Testis (tissue), 3 donors: ENCODE data around the gene CMYA5. TPM values are rescaled to one million over a fixed set of nuclear protein-coding genes. Genes with fewer than 3 reads are reported as not detected.

Source experiments
- DNase-seq: peaks from one replicate; pipeline ENCODE4 v3.0.0-alpha.2; 2019
- H3K27ac ChIP-seq, 2 donors: fragments of 200-600 bp; sonication (generic); one replicate each; pipeline ENCODE4 v1.5.1; 2019
- H3K27me3 ChIP-seq: fragments of 200-600 bp; sonication (generic); one replicate; pipeline ENCODE4 v1.5.1; 2019
- H3K36me3 ChIP-seq: fragments of 200-600 bp; sonication (generic); one replicate; pipeline ENCODE4 v1.5.1; 2017; ENCODE audit warnings: low read depth; ENCODE audit errors: missing control alignments
- H3K4me1 ChIP-seq: fragments of 200-600 bp; sonication (generic); one replicate; pipeline ENCODE4 v1.5.1; 2019
- H3K4me3 ChIP-seq, 2 donors: fragments of 200-600 bp; sonication (generic); one replicate each; pipeline ENCODE4 v1.5.1; 2017 to 2019
- H3K9me3 ChIP-seq: fragments of 200-600 bp; sonication (generic); one replicate; pipeline ENCODE4 v1.5.1; 2017
- POLR2A ChIP-seq: fragments of 450-650 bp; IDR thresholded peaks from one replicate; pipeline ENCODE4 v1.6.1; 2017; ENCODE audit warnings: antibody characterized with exemption, mild to moderate bottlenecking, moderate library complexity
- WGBS, 2 donors: methylation state at CpG; one replicate each; pipeline ENCODE4 v1.1.5; 2018; 5-methylcytosine and 5-hydroxymethylcytosine counted together
- intact Hi-C: fragments of 100-400 bp; cut with DNase I; formaldehyde crosslinking; loops from one replicate; pipeline ENCODE4 v1.15.1; 2023; ENCODE audit warnings: low total_unique reads
- polyA plus RNA-seq: library from polyadenylated mRNA; stranded (reverse); fragments of 350-450 nt; fragmentation: Illumina TruSeq; extraction: RNeasy Lipid Tissue Mini Kit (QIAGEN cat#74804); gene quantifications from one replicate; pipeline ENCODE4 v1.2.3, GENCODE V29; 2014; ENCODE audit warnings: low read depth, low replicate concordance; ENCODE audit not compliant: insufficient read depth
- total RNA-seq, 2 donors: library from RNA; depleted of rRNA; stranded (reverse); fragments of >200 nt; gene quantifications; one replicate each; pipeline ENCODE4 v1.2.3, GENCODE V29; 2016
- TF ChIP-seq, protein P1 (sequence below), 3 experiments: fragments of 450-650 bp in 2 of 3; fragments of 200-600 bp in 1 of 3; sonication (generic) in 1 of 3; IDR thresholded peaks; one replicate each; pipeline ENCODE4 v1.5.1; 2016 to 2019; ENCODE audit warnings: antibody characterized with exemption in 3 of 3, mild to moderate bottlenecking in 2 of 3, moderate library complexity in 1 of 3

The CMYA5 gene
- total and polyA plus RNA-seq, 3 donors from 2014 or later: 2.7 to 33.8 (median 27.3) TPM

DNA sequence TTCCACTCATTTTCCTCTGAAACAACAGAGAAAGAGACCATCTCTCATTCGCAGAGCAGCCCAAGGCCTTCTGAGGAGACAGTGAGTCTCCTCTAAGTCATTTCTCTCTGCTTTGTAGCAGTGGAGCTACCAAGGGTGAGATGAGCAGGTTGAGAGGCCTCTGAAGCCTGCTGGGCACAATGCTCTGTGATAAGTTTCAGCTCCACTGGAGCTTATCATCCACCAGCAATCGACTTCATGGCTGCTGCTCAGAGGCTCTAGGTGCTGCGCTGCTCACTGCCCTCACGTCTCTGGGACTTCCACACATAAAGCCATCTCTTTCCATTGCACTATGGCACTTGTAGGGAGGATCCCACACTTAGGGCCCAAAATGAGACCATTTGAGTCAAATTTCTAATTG, 96.3 kb downstream of the CMYA5 start:
- Histone ChIP-seq H3K36me3 (no peaks in the 10 kb centered on the region), H3K4me3 (no peak overlapping the region), H3K27ac (no peak overlapping the region), H3K4me1 (no peaks in the 10 kb centered on the region), H3K9me3 (no peaks in the 10 kb centered on the region), H3K27me3 (no peaks in the 10 kb centered on the region)
- WGBS, 2 donors: 89 to 96% methylated on average over 4 of the region's 4 CpGs
- TF ChIP-seq, protein P1, sequence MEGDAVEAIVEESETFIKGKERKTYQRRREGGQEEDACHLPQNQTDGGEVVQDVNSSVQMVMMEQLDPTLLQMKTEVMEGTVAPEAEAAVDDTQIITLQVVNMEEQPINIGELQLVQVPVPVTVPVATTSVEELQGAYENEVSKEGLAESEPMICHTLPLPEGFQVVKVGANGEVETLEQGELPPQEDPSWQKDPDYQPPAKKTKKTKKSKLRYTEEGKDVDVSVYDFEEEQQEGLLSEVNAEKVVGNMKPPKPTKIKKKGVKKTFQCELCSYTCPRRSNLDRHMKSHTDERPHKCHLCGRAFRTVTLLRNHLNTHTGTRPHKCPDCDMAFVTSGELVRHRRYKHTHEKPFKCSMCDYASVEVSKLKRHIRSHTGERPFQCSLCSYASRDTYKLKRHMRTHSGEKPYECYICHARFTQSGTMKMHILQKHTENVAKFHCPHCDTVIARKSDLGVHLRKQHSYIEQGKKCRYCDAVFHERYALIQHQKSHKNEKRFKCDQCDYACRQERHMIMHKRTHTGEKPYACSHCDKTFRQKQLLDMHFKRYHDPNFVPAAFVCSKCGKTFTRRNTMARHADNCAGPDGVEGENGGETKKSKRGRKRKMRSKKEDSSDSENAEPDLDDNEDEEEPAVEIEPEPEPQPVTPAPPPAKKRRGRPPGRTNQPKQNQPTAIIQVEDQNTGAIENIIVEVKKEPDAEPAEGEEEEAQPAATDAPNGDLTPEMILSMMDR (IDR thresholded peaks at IDR 0.05): no peak
- TF ChIP-seq POLR2A: no peak
- intact Hi-C loops: no loop called here
- DNase-seq: no peak

DNA sequence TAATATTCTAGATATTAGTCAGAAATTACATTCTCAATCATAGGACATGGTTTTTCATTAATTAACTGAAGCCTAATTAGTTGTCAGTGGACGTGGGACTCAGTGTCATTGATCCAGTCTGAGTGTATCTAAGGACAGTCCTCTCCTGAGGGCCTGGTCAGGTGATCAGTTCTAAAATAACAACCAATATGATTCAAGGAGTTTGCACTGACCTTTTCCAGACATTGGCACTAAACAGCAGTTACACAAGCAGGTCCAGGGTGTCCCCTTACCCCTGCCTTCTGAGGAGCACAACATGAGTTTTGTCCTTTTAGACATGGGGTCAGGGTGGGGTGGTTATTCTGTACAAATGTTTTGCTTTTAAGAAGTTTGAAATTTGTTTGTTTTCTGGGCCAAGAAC, 97.8 kb downstream of the CMYA5 start:
- intact Hi-C loops: no loop called here
- Histone ChIP-seq H3K27ac (no peak overlapping the region), H3K36me3 (no peaks in the 10 kb centered on the region), H3K27me3 (no peaks in the 10 kb centered on the region), H3K4me3 (no peak overlapping the region), H3K4me1 (no peaks in the 10 kb centered on the region), H3K9me3 (no peaks in the 10 kb centered on the region)
- 66 to 82% methylated on average over 1 of the region's 1 CpG for whole genome bisulfite sequencing, 2 donors
- TF ChIP-seq, protein P1 (IDR thresholded peaks at IDR 0.05): no peak
- no peak for TF ChIP-seq POLR2A
- DNase-seq: no peak

DNA sequence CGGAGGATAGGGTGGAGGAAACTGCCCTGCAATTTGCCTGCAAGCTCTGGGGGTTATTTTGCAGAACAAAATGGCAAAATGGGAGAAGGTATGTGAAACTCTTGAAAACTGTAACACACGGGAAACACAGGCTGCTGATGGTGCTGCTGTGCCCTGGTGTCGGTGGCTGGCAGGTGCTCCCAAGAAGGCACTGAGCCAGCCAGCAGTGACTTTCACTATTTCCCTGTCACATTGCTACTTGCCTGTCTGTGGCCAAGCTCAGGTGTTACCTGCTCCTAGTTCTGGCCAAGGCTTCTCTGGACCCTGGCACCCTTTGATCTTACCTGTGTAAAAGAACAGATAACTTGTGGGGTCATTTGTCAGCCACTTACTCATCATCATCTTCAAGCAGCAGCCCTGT, 102.2 kb downstream of the CMYA5 start:
- DNase-seq: no peak
- Histone ChIP-seq H3K27me3 (no peaks in the 10 kb centered on the region), H3K9me3 (no peaks in the 10 kb centered on the region), H3K36me3 (no peaks in the 10 kb centered on the region), H3K27ac (no peak overlapping the region), H3K4me1 (no peaks in the 10 kb centered on the region), H3K4me3 (no peak overlapping the region)
- TF ChIP-seq, protein P1 (IDR thresholded peaks at IDR 0.05): no peak
- TF ChIP-seq POLR2A: no peak
- WGBS, 2 donors: 89 to 91% methylated on average over 3 of the region's 3 CpGs
- intact Hi-C loops: no loop called here

DNA sequence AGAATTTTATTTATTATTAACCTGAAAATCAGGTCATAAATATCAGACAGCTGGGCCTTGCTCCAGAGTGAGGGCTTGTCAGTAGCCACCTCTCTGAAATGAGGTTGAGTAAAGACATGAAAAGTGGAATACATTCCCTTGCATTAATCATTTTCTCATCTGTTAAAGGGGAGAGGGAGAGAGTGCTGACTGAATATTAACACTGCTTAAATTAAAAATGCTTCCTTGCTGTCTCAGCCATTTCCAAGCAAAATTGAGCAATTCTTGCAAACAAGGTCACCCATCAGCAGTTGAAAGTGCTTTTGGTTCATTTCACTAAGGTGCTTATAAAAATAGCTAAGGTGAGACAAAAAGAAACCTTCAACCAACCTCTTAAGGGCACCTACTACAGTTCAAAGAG, 102.8 kb downstream of the CMYA5 start:
- TF ChIP-seq, protein P1 (IDR thresholded peaks at IDR 0.05): no peak
- TF ChIP-seq POLR2A: no peak

DNA sequence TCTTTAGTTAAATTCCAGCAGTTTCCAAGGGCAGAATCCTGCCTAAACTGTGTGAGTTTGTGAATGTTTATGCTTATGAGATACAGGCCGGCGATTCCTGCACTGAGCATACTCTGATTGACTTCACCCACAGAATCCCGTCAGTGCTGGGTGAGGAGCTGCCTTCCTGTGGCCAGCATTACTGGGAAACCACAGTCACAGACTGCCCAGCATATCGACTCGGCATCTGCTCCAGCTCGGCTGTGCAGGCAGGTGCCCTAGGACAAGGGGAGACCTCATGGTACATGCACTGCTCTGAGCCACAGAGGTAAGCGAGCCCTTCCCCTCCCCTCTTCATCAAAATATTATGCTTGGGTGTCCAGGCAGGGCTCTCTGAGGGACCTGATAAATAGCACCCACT, 103.7 kb downstream of the CMYA5 start:
- H3K36me3 ChIP-seq: no peaks in the 10 kb centered on the region
- no peak overlapping the region for H3K27ac ChIP-seq
- 82 to 92% methylated on average over 7 of the region's 7 CpGs for WGBS, 2 donors
- intact Hi-C loops: no loop called here
- DNase-seq: no peak
- TF ChIP-seq, protein P1 (IDR thresholded peaks at IDR 0.05): no peak
- TF ChIP-seq POLR2A: no peak
- H3K4me1 ChIP-seq: no peaks in the 10 kb centered on the region
- no peak overlapping the region for H3K4me3 ChIP-seq
- no peaks in the 10 kb centered on the region for H3K27me3 ChIP-seq
- H3K9me3 ChIP-seq: no peaks in the 10 kb centered on the region

More for the DNA sequence above, 102.8 kb downstream of the CMYA5 start:
- DNase-seq: no peak
- Histone ChIP-seq H3K36me3 (no peaks in the 10 kb centered on the region), H3K27ac (no peak overlapping the region), H3K4me3 (no peak overlapping the region), H3K27me3 (no peaks in the 10 kb centered on the region), H3K4me1 (no peaks in the 10 kb centered on the region), H3K9me3 (no peaks in the 10 kb centered on the region)
- intact Hi-C loops: no loop called here
